Gastrocnemius medialis (tissue), 4 donors: ENCODE data around the gene CCDC87. TPM values are rescaled to one million over a fixed set of nuclear protein-coding genes. Genes with fewer than 3 reads are reported as not detected.

Source experiments
- ATAC-seq, 2 donors: fragments of 150-250 bp; one replicate each; pipeline ENCODE4 v1.9.1; 2016
- DNase-seq, 2 donors: peaks; one replicate each; pipeline ENCODE4 v3.0.0-alpha.2; 2019
- H3K27ac ChIP-seq, 4 donors: fragments of 200-600 bp; sonication (generic); 1 replicate in 1 of 4; 2 replicates in 3 of 4; pipeline ENCODE4 v1.5.1; 2016 to 2018; ENCODE audit warnings: mild to moderate bottlenecking in 2 of 4, moderate library complexity in 1 of 4
- H3K27me3 ChIP-seq, 3 donors: fragments of 200-600 bp; sonication (generic) in 2 of 3; 1 replicate in 1 of 3; 2 replicates in 2 of 3; pipeline versions ENCODE4 v1.5.1 to v1.6.0; 2016 to 2019; ENCODE audit warnings: mild to moderate bottlenecking in 1 of 3, moderate library complexity in 1 of 3
- H3K36me3 ChIP-seq, 2 donors: fragments of 200-600 bp; sonication (generic) in 1 of 2; one replicate each; pipeline ENCODE4 v1.5.1; 2017 to 2018
- H3K4me1 ChIP-seq, 2 donors: fragments of 200-600 bp; sonication (generic) in 1 of 2; one replicate each; pipeline ENCODE4 v1.5.1; 2016 to 2017; ENCODE audit warnings: mild to moderate bottlenecking in 2 of 2
- H3K4me3 ChIP-seq, 4 donors: fragments of 200-600 bp; sonication (generic) in 3 of 4; 1 replicate in 1 of 4; 2 replicates in 3 of 4; pipeline ENCODE4 v1.5.1; 2016 to 2019; ENCODE audit warnings: mild to moderate bottlenecking in 2 of 4
- H3K9me3 ChIP-seq, 3 donors: fragments of 200-600 bp; sonication (generic) in 2 of 3; 1 replicate in 1 of 3; 2 replicates in 2 of 3; pipeline ENCODE4 v1.5.1; 2016 to 2019
- POLR2A ChIP-seq, 2 donors: fragments of 450-650 bp; IDR thresholded peaks; one replicate each; pipeline ENCODE4 v1.6.1; 2017; ENCODE audit warnings: antibody characterized with exemption in 2 of 2, mild to moderate bottlenecking in 2 of 2, moderate library complexity in 2 of 2
- in situ Hi-C, 4 donors: fragments of 200-750 bp; cut with MboI; loops; one replicate each; pipeline versions ENCODE4 v1.15.0 to v1.8.0; 2017; ENCODE audit warnings: low sequenced_read_pairs in 4 of 4
- intact Hi-C: fragments of 100-400 bp; cut with DNase I; formaldehyde crosslinking; loops from one replicate; pipeline ENCODE4 v1.15.1; 2023; ENCODE audit warnings: low total_unique reads
- total RNA-seq, 4 donors: library from RNA; depleted of rRNA; stranded (reverse); fragments of >200 nt; gene quantifications; one replicate each; pipeline versions ENCODE4 v1.1.0 to v1.2.3, GENCODE V29; 2016
- TF ChIP-seq, protein P1 (sequence below), 5 experiments: fragments of 450-650 bp in 3 of 5; fragments of 200-600 bp in 2 of 5; sonication (generic) in 2 of 5; IDR thresholded peaks in 4 of 5; conservative IDR thresholded peaks in 1 of 5; 1 replicate in 4 of 5; 2 replicates in 1 of 5; pipeline ENCODE4 v1.5.1; 2016 to 2019; ENCODE audit warnings: antibody characterized with exemption in 5 of 5, mild to moderate bottlenecking in 3 of 5, moderate library complexity in 3 of 5

Gene CCDC87
- total RNA-seq, 4 donors from 2014 or later = 0.13 to 0.41 TPM; not detected in 2

DNA sequence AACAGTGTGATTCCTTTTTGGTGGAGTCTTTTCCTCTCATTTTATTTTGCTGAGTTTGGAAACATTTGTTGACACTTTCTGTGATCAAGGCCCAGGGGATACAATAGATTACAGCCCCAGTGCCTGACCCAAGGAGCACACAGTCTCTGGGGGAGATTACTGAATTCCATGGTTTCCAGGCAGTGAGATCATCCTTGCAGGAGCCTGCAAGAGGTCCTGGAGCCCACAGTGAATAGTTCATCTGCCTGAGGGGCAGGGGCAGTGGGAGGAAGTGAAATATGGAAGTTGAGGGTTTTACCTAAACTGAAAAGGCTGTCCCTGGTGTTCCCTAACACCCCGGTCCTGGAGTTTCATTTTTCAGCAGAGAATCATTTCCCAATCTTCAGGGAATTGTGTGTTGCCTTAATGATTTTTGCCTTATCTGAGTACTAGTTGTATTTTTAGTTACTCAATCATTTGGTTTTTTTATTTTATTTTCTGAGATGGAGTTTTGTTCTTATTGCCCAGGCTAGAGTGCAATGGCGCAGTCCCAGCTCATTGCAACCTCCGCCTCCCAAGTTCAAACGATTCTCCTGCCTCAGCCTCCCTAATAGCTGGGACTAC, 7.9 kb upstream of the CCDC87 start:
- peaks cover 0 to 28% of the 10 kb centered on the region in 2 donors for H3K36me3 ChIP-seq
- DNase-seq = no peak
- H3K9me3 ChIP-seq = no peaks in the 10 kb centered on the region
- no peak overlapping the region for H3K27ac ChIP-seq
- no peaks in the 10 kb centered on the region for H3K27me3 ChIP-seq
- peaks cover 0 to 12% of the 10 kb centered on the region in 2 donors for H3K4me1 ChIP-seq
- intact Hi-C loops (no loop called here), in situ Hi-C loops (no loop called here)
- no peak for ATAC-seq
- H3K4me3 ChIP-seq = no peak overlapping the region
- TF ChIP-seq POLR2A (IDR thresholded peaks at IDR 0.05) = no peak
- TF ChIP-seq, protein P1, sequence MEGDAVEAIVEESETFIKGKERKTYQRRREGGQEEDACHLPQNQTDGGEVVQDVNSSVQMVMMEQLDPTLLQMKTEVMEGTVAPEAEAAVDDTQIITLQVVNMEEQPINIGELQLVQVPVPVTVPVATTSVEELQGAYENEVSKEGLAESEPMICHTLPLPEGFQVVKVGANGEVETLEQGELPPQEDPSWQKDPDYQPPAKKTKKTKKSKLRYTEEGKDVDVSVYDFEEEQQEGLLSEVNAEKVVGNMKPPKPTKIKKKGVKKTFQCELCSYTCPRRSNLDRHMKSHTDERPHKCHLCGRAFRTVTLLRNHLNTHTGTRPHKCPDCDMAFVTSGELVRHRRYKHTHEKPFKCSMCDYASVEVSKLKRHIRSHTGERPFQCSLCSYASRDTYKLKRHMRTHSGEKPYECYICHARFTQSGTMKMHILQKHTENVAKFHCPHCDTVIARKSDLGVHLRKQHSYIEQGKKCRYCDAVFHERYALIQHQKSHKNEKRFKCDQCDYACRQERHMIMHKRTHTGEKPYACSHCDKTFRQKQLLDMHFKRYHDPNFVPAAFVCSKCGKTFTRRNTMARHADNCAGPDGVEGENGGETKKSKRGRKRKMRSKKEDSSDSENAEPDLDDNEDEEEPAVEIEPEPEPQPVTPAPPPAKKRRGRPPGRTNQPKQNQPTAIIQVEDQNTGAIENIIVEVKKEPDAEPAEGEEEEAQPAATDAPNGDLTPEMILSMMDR (IDR thresholded peaks at IDR 0.05 in 4 of 5, conservative IDR thresholded peaks at IDR 0.05 in 1 of 5) = no peak

DNA sequence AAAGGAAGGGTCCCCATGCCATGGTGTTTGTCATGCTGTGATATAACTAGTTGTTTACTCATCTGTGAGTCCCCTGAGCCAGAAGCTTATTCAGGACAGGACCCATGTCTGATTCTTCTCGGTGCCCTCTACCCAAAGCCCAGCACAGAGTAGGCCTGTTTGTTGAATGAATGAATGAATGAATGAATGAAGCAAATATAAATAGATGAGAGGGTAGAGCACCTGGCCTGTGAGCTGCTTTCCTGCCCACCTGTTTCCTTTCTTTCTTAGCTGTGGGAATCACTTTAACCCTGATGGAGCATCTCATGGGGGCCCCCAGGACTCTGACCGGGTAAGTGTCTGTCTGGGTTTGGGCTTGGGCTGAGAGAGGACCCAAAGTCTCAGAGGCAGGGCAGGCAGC, 7.4 kb upstream of the CCDC87 start:
- intact Hi-C loops = no loop called here
- no peak for ATAC-seq
- in situ Hi-C loops = no loop called here

DNA sequence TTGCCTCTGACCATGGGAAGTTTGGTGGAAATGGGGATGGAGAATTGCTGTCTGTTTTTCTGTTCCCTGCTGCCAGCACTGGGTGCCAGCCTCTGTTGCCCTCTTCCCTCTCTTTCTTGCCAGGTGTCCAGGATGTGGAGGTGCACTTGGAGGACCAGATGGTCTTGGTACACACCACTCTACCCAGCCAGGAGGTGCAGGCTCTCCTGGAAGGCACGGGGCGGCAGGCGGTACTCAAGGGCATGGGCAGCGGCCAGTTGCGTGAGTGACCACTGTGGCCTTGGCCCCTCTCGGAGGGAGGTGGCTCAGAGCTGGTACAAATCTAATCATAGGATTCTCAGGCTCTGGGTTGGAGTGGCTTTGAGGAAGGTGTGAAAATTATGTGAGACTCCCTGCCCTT, 6.1 kb upstream of the CCDC87 start:
- intact Hi-C loops (loop anchor here (10.0 kb wide), 1 partner anchor 236 kb away; no protein-coding TSS in a partner anchor), in situ Hi-C loops (loop anchor here in 2 of 4 donors (25.0 kb wide), 1 partner anchor 238 kb away; the partner anchor contains the start of gene RCE1 (in 2 of the 2))
- Histone ChIP-seq H3K36me3 (peaks cover 0 to 15% of the 10 kb centered on the region in 2 donors), H3K4me1 (peaks cover 5 to 16% of the 10 kb centered on the region in 2 donors), H3K4me3 (no peak overlapping the region), H3K27ac (no peak overlapping the region), H3K27me3 (no peaks in the 10 kb centered on the region), H3K9me3 (no peaks in the 10 kb centered on the region)
- no peak for DNase-seq
- ATAC-seq = no peak
- TF ChIP-seq, protein P1 (IDR thresholded peaks at IDR 0.05 in 4 of 5, conservative IDR thresholded peaks at IDR 0.05 in 1 of 5) = no peak
- TF ChIP-seq POLR2A (IDR thresholded peaks at IDR 0.05) = no peak

More for the DNA sequence above, 7.4 kb upstream of the CCDC87 start:
- peaks cover 0 to 13% of the 10 kb centered on the region in 2 donors for H3K4me1 ChIP-seq
- DNase-seq = no peak
- H3K9me3 ChIP-seq = no peaks in the 10 kb centered on the region
- no peak overlapping the region for H3K4me3 ChIP-seq
- H3K27me3 ChIP-seq = no peaks in the 10 kb centered on the region
- TF ChIP-seq, protein P1 (IDR thresholded peaks at IDR 0.05 in 4 of 5, conservative IDR thresholded peaks at IDR 0.05 in 1 of 5) = no peak
- TF ChIP-seq POLR2A (IDR thresholded peaks at IDR 0.05) = no peak
- H3K27ac ChIP-seq = no peak overlapping the region
- H3K36me3 ChIP-seq = peaks cover 0 to 23% of the 10 kb centered on the region in 2 donors

- no peak for DNase-seq
- no peak for ATAC-seq
- intact Hi-C loops (loop anchor here (10.0 kb wide), 1 partner anchor 239 kb away; no protein-coding TSS in a partner anchor), in situ Hi-C loops (loop anchor here in 2 of 4 donors (25.0 kb wide), 1 partner anchor 242 kb away; the partner anchor contains the start of gene RCE1 (in 2 of the 2))
- Histone ChIP-seq H3K27ac (no peak overlapping the region), H3K36me3 (peaks cover 0 to 15% of the 10 kb centered on the region in 2 donors), H3K4me3 (no peak overlapping the region), H3K27me3 (no peaks in the 10 kb centered on the region), H3K4me1 (peaks cover 12 to 21% of the 10 kb centered on the region in 2 donors), H3K9me3 (no peaks in the 10 kb centered on the region)
- no peak for TF ChIP-seq POLR2A (IDR thresholded peaks at IDR 0.05)
- TF ChIP-seq, protein P1 (IDR thresholded peaks at IDR 0.05 in 4 of 5, conservative IDR thresholded peaks at IDR 0.05 in 1 of 5) = no peak
These were observed 2.5 kb upstream of the CCDC87 start for GRCh38 chr11:66595245-66595904.
